ENCODE measurements around the gene ZNF385B. TPM values are rescaled to one million over a fixed set of nuclear protein-coding genes. Genes with fewer than 3 reads are reported as not detected.
A peak's percentile ranks its signal among the peaks of the same experiment; 100 is the strongest.

The ZNF385B gene
- total and polyA plus RNA-seq, 9 of the 15 experiments (the other 6 are each of a cell fraction or from before 2014, with no cell fraction given): 0.50 TPM; not detected in 8

GRCh38 chr2:179842498-179843153, 18.8 kb downstream of the ZNF385B start:
- peak; percentile 43 to 59 (median 54) for DNase-seq (ENCODE audit: extremely low read depth in 1 of 4, low spot score in 3 of 4)
- Histone ChIP-seq H3K27me3 (ENCODE audit: control insufficient read depth in 2 of 2, insufficient read depth in 2 of 2, low read length in 2 of 2) (no peaks in the 10 kb centered on the region), H3K4me2 (ENCODE audit: insufficient read depth, low read length) (no peak overlapping the region), H4K20me1 (replicated peaks; ENCODE audit: control insufficient read depth, insufficient read depth, low read length) (no peaks in the 10 kb centered on the region), H3K4me3 (no peak overlapping the region), H3K79me2 (ENCODE audit: control insufficient read depth, insufficient read depth, low read length) (no peaks in the 10 kb centered on the region), H3K9ac (ENCODE audit: insufficient read depth in 1 of 2, low read depth in 2 of 2, low read length in 2 of 2) (no peak overlapping the region), H3K9me3 (replicated peaks; ENCODE audit: control insufficient read depth, insufficient read depth, low read depth, low read length) (no peaks in the 10 kb centered on the region), H2AFZ (ENCODE audit: low read depth, low read length) (no peak overlapping the region), H3K36me3 (ENCODE audit: control insufficient read depth, insufficient read depth, low read length) (no peaks in the 10 kb centered on the region), H3K4me1 (replicated peaks in 1 of 2; ENCODE audit: control insufficient read depth in 2 of 2, insufficient read depth in 2 of 2, low read length in 2 of 2) (no peaks in the 10 kb centered on the region), H3K9me1 (ENCODE audit: control insufficient read depth, insufficient read depth, low read length) (no peaks in the 10 kb centered on the region), H3K27ac (ENCODE audit: extremely low read depth, low read depth, low read length) (no peak overlapping the region)
- peak; percentile 94 for ATAC-seq
- ChIA-PET CTCF (ENCODE audit: low intra/inter-chr PET ratio) (interaction anchor here (1.5 kb wide), 1 partner anchor 234 kb away, joined by 12 read pairs; no protein-coding TSS in a partner anchor), POLR2A (no interaction called here)
- BruUV-seq (replicated peaks): no TSS peak
- WGBS (ENCODE audit: insufficient coverage, low coverage, missing lambda C conversion rate): 3% methylated on average over 4 of the region's 4 CpGs
- in situ Hi-C loops (cut with MboI): no loop called here
- peak; percentile 87 for FAIRE-seq
- intact Hi-C loops (cut with micrococcal nuclease): loop anchor here (1.0 to 5.0 kb wide), 3 partner anchors 57 to 235 kb away; no protein-coding TSS in a partner anchor
- TF ChIP-seq ZNF699 (CRISPR knock-in tag; IDR thresholded peaks at IDR 0.05; ENCODE audit: insufficient replicate concordance) (no peak), ZFP91 (CRISPR knock-in tag; IDR thresholded peaks at IDR 0.05) (no peak), CTCF (IDR thresholded peaks at IDR 0.05 in 2 of 3, conservative IDR thresholded peaks at IDR 0.05 in 1 of 3; ENCODE audit: insufficient read depth in 2 of 3, low read depth in 1 of 3, low read length in 3 of 3) (peak; percentile 67 to 68 (median 67)), DACH1 (IDR thresholded peaks at IDR 0.05; ENCODE audit: partially characterized antibody) (peak; percentile 74), TCFL5 (CRISPR knock-in tag; conservative IDR thresholded peaks at IDR 0.05) (no peak), ARID2 (IDR thresholded peaks at IDR 0.05) (peak; percentile 24; the same call in 1 of the 2 replicates), SMC3 (conservative IDR thresholded peaks at IDR 0.05; ENCODE audit: insufficient read depth, low read depth, low read length) (peak; percentile 67; the same call in 1 of the 2 replicates), RAD21 (CRISPR knock-in tag; conservative IDR thresholded peaks at IDR 0.05 in 1 of 2, IDR thresholded peaks at IDR 0.05 in 1 of 2) (peak; percentile 53 to 75), MAZ (CRISPR knock-in tag; conservative IDR thresholded peaks at IDR 0.05 in 1 of 2, IDR thresholded peaks at IDR 0.05 in 1 of 2) (peak in 1 of 2 experiments; percentile 64; a peak in 1 of 4 replicates), BCLAF1 (IDR thresholded peaks at IDR 0.05; ENCODE audit: borderline replicate concordance in 1 of 2, control insufficient read depth in 1 of 2, low read depth in 2 of 2, low read length in 1 of 2) (no peak), PML (IDR thresholded peaks at IDR 0.05; ENCODE audit: low read length) (no peak)
